Measurements from ENCODE around the gene DUSP28. TPM values are rescaled to one million over a fixed set of nuclear protein-coding genes. Genes with fewer than 3 reads are reported as not detected.

The DUSP28 gene
- total RNA-seq, 6 donors from 2014 or later = 3.2 to 30.4 (median 5.7) TPM

DNA sequence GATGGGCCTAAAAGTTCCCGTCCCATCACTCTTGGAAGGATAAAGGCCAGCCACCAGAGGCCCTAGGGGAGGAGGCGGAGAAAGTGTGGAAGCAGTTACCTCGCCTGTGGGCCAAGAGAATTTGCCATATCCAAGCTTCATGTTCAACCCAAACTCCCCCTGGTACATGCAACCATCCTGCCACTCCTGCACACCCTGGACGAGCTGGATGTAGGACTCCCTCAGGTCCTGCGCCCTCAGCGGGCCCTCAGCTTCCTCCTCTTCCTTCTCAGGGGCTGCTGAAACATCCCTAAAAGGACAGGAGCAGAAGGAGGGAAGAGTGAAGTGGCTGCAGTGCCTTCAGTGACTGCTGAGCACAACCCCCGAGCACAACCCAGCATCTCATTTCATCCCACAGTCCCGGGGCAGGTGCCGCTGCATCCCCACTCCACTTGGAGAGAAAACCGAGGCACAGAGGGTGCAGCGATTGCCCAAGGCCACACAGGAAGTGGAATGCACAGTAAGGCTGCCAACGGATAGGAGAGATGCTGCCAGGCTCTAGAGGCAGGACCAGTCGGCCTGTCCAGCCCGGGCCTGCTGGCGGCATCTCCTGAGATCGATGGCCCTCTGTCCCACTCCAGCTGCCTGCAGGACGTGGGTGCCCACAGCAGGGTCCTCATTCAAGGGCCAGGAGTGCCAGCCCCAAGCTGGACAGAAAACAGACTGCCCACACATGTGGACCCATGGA is 5.2 kb upstream of the DUSP28 start:
- ATAC-seq (ENCODE audit: low FRiP score in 2 of 2) = no peak
- WGBS, 2 donors = 89 to 90% methylated on average over 9 to 17 of the region's 17 CpGs
- Histone ChIP-seq H3K36me3 (peaks cover 0 to 18% (median 2%) of the 10 kb centered on the region in 4 donors), H3K4me3 (no peak overlapping the region), H3K4me1 (peaks cover 23 to 36% (median 30%) of the 10 kb centered on the region in 4 donors), H3K27ac (no peak overlapping the region), H3K9me3 (no peaks in the 10 kb centered on the region), H3K27me3 (no peaks in the 10 kb centered on the region)
- TF ChIP-seq POLR2AphosphoS5 (IDR thresholded peaks at IDR 0.05) (no peak), POLR2A (IDR thresholded peaks at IDR 0.05) (no peak), EP300 (IDR thresholded peaks at IDR 0.05) (no peak)
- TF ChIP-seq, protein P1, sequence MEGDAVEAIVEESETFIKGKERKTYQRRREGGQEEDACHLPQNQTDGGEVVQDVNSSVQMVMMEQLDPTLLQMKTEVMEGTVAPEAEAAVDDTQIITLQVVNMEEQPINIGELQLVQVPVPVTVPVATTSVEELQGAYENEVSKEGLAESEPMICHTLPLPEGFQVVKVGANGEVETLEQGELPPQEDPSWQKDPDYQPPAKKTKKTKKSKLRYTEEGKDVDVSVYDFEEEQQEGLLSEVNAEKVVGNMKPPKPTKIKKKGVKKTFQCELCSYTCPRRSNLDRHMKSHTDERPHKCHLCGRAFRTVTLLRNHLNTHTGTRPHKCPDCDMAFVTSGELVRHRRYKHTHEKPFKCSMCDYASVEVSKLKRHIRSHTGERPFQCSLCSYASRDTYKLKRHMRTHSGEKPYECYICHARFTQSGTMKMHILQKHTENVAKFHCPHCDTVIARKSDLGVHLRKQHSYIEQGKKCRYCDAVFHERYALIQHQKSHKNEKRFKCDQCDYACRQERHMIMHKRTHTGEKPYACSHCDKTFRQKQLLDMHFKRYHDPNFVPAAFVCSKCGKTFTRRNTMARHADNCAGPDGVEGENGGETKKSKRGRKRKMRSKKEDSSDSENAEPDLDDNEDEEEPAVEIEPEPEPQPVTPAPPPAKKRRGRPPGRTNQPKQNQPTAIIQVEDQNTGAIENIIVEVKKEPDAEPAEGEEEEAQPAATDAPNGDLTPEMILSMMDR (IDR thresholded peaks at IDR 0.05) = no peak
- peak in 1 of 2 donors; percentile 72 for DNase-seq

DNA sequence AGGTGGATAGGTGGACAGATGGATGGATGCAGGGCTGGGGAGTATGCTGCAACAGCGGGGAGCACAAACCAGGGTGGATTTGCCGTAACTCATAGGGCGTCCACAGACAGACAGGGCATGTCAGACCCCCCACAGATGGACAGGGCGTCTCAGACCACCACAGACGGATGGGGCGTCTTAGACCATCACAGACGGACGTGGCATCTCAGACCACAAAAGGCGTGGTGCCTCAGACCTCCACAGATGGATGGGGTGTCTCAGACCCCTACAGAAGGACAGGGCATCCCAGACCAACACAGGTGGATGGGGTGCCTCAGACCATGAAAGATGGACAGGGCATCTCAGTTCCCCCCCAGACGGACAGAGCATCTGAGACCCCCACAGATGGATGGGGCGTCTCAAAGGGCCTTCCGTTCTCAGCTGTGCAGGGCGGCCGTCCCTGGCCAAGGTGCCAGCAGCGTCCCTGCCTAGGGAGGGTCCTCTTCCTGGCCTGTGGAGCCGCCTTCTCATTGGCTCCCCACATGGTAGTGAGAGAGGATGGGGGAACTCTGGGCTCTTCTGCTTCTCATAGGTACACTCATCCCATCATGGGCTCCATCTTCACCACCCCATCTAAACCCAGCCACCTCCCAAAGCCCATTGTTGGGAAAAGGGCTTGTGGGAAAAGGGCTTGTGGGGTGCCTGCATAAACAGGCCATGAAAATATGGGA is 4.5 kb upstream of the DUSP28 start:
- ATAC-seq (ENCODE audit: low FRiP score in 2 of 2) (no peak), DNase-seq (peak in 1 of 2 donors; percentile 34)
- Histone ChIP-seq H3K9me3 (no peaks in the 10 kb centered on the region), H3K4me3 (no peak overlapping the region), H3K27ac (no peak overlapping the region), H3K4me1 (peaks cover 25 to 43% (median 31%) of the 10 kb centered on the region in 4 donors), H3K36me3 (peaks cover 0 to 18% (median 2%) of the 10 kb centered on the region in 4 donors), H3K27me3 (no peaks in the 10 kb centered on the region)
- 96% methylated on average over 5 to 16 of the region's 16 CpGs for WGBS, 2 donors
- TF ChIP-seq, protein P1 (IDR thresholded peaks at IDR 0.05) = no peak
- TF ChIP-seq EP300 (IDR thresholded peaks at IDR 0.05) = no peak
- no peak for TF ChIP-seq POLR2AphosphoS5 (IDR thresholded peaks at IDR 0.05)
- TF ChIP-seq POLR2A (IDR thresholded peaks at IDR 0.05) = no peak

GRCh38 chr2:240556553-240557100 is 3.5 kb upstream of the DUSP28 start:
- 61 to 63% methylated on average over 9 of the region's 9 CpGs for WGBS, 2 donors
- Histone ChIP-seq H3K4me3 (peak overlapping the region in 1 of 4 donors; percentile 54), H3K4me1 (peaks cover 30 to 48% (median 36%) of the 10 kb centered on the region in 4 donors), H3K36me3 (peaks cover 0 to 13% (median 2%) of the 10 kb centered on the region in 4 donors), H3K27ac (no peak overlapping the region), H3K27me3 (no peaks in the 10 kb centered on the region), H3K9me3 (no peaks in the 10 kb centered on the region)
- ATAC-seq (ENCODE audit: low FRiP score in 2 of 2) (no peak), DNase-seq (peak; percentile 24 to 36)
- TF ChIP-seq, protein P1 (IDR thresholded peaks at IDR 0.05) = peak; percentile 15 to 41 (median 35)
- TF ChIP-seq POLR2A (IDR thresholded peaks at IDR 0.05) = no peak
- no peak for TF ChIP-seq EP300 (IDR thresholded peaks at IDR 0.05)

DNA sequence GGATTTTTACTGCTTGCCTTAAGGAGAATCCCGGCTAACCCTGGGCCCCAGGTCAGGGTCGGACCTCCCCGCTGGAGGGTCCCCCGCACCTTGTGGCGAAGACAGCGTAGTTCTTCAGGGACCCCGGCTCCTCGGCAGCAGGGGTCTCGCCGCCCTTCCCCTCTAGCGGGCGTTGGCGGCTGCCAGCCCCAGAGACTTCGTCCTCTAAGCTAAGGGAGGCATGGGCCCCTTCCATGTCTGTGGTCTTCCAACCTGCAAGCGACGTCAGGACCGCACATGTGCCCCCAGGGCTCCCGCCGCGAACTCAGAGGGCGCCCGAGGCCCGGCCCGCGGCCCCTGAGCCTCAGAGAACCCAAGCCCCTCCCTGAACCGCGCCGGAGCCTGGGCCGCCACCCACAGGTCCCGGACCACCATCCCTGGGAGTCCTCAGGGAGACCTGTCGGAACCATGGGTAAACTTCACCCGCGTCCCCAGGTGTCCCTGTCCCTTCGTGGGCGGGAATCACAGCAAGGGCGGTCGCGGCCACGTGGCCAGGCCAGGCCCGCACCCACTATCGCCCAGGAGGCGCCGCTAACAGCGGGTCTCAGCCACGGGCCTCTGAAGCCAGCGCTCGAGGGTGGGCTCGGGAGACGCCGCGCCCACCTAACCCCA is 2.9 kb upstream of the DUSP28 start:
- Histone ChIP-seq H3K36me3 (peaks cover 0 to 9% (median 2%) of the 10 kb centered on the region in 4 donors), H3K9me3 (no peaks in the 10 kb centered on the region), H3K27ac (peak overlapping the region in 1 of 4 donors; percentile 14), H3K27me3 (no peaks in the 10 kb centered on the region), H3K4me1 (peaks cover 36 to 54% (median 42%) of the 10 kb centered on the region in 4 donors), H3K4me3 (peak overlapping the region; percentile 8 to 54 (median 50))
- ATAC-seq (ENCODE audit: low FRiP score in 2 of 2) (no peak), DNase-seq (peak in 1 of 2 donors; percentile 86)
- TF ChIP-seq POLR2A (IDR thresholded peaks at IDR 0.05) = no peak
- TF ChIP-seq, protein P1 (IDR thresholded peaks at IDR 0.05) = no peak
- no peak for TF ChIP-seq POLR2AphosphoS5 (IDR thresholded peaks at IDR 0.05)
- no peak for TF ChIP-seq EP300 (IDR thresholded peaks at IDR 0.05)
- WGBS, 2 donors = 44 to 59% methylated on average over 11 to 26 of the region's 51 CpGs
